GM21717 (cell line): ENCODE measurements around the gene CCDC85C.

ENCODE experiments used
- ATAC-seq: cut with Tn5 transposase; IDR thresholded peaks from one replicate; pipeline ENCODE4 v1.9.1; 2021; ENCODE audit warnings: mild to moderate bottlenecking, moderate library complexity; ENCODE audit not compliant: unreplicated experiment

The CCDC85C gene

GRCh38 chr14:99454246-99454645 lies 149.8 kb downstream of the CCDC85C start:
- no peak for ATAC-seq

GRCh38 chr14:99452968-99453367 lies 151.0 kb downstream of the CCDC85C start:
- no peak for ATAC-seq

- no peak for ATAC-seq
Measured at GRCh38 chr14:99451234-99451633, 152.8 kb downstream of the CCDC85C start.

DNA sequence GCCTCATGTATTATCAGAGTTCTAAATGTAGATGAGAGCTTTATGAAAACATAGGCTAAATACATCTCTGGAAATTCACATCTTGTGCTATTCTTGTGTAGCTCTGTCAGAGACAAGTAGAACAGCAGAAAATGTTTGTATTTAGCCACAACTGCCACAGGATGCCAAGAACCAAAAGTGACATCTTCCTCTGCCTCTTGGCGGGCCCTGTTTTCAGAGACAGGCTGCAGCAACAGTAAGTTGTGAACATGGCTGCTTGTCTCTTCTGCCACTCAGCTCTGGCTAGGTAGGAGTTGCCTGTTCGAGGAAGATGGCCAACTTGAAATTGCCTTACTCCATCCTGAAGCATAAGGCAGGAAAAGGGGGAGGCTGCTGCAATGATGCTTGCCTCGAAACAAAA lies 153.7 kb downstream of the CCDC85C start:
- ATAC-seq, result no peak
